GM19467 (cell line): ENCODE results near the gene AFAP1.
"Not testable (repeated sequence)": the region's sequence is repeated elsewhere in the genome, so short reads cannot be mapped to it uniquely, and the experiment has no call there.

Source experiments
- ATAC-seq: cut with Tn5 transposase; IDR thresholded peaks from one replicate; pipeline ENCODE4 v1.9.1; 2021; ENCODE audit warnings: mild to moderate bottlenecking, moderate library complexity; ENCODE audit not compliant: unreplicated experiment

Gene AFAP1

GRCh38 chr4:7947927-7948326, 8.3 kb upstream of the AFAP1 start:
- no peak for ATAC-seq

GRCh38 chr4:7945709-7946380, 6.2 kb upstream of the AFAP1 start:
- no peak for ATAC-seq

- ATAC-seq, result no peak
Observed at GRCh38 chr4:7944599-7945220, 5.0 kb upstream of the AFAP1 start.

DNA sequence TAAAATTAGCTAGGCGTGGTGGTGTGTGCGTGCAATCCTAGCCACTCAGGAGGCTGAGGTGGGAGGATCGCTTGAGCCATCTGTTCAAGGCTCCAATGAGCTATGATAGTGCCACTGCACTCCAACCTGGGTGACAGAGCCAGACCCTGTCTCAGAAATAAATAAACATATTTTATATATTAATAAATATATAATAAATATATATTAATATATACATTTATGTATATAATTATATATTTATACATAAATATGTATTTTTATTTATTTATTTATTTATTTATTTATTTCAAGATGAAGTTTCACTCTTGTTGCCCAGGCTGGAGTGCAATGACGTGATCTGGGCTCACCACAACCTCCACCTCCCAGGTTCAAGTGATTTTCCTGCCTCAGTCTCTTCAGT, 4.0 kb upstream of the AFAP1 start:
- ATAC-seq, result not testable (repeated sequence)

DNA sequence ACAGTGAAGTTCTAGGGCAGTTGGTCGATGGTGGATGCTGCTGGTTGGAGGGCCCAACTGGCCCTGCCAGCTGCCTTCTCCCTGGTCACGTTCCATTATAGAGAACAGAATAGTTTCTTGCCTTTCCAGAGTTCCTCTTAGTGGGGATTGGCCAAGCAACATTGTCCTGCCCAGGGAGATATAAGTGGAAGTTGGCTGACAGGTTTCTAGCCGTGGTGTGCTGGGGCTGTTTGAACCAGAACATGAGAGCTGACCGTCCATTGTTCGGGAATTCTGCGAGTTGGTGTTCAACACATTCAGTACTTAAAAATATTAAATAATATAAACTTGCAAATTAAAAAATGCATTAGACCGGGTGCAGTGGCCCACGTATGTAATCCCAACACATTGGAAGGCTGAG, 3.5 kb upstream of the AFAP1 start:
- ATAC-seq, result no peak

- no peak for ATAC-seq
Observed at GRCh38 chr4:7941965-7942496, 2.4 kb upstream of the AFAP1 start.

- no peak for ATAC-seq
Observed at GRCh38 chr4:7941111-7941964, 1.7 kb upstream of the AFAP1 start.

- no peak for ATAC-seq
Observed at GRCh38 chr4:7938609-7939376, 868 bp downstream of the AFAP1 start.

DNA sequence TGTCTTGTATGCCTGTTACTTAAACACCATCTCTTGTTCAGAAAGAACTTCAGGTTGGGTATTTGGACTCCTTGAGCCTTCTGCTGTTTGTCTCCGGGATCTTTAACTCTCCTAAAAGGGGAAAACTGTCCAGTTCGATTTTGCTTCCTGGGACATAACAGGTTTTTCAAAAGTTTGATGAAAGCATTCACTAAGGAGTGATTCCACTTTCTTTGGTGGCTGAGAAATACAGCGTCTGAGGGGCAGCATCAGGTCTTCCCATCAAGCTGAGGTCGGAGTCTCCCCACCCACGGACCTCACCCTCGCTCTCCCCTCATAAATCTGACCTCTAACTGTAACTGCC, 1.4 kb downstream of the AFAP1 start:
- ATAC-seq, result no peak

DNA sequence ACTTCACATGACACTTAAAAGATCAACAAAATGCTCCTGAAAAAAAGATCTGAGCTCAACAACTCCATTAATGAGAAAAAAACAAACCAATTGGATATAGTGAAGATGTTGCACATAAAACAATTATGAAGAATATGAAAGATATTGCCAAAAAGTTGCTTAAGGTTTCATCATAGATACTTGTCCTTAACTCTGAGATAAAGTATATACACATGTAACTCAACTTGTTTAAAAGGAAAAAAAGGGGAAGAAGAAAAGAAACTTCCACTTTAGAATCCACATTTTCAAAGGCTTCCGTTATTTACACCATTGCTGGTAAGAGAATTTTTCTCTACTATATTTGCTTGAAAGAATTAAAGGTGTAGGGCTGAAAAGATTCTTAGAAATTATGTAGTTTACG, 2.7 kb downstream of the AFAP1 start:
- no peak for ATAC-seq

DNA sequence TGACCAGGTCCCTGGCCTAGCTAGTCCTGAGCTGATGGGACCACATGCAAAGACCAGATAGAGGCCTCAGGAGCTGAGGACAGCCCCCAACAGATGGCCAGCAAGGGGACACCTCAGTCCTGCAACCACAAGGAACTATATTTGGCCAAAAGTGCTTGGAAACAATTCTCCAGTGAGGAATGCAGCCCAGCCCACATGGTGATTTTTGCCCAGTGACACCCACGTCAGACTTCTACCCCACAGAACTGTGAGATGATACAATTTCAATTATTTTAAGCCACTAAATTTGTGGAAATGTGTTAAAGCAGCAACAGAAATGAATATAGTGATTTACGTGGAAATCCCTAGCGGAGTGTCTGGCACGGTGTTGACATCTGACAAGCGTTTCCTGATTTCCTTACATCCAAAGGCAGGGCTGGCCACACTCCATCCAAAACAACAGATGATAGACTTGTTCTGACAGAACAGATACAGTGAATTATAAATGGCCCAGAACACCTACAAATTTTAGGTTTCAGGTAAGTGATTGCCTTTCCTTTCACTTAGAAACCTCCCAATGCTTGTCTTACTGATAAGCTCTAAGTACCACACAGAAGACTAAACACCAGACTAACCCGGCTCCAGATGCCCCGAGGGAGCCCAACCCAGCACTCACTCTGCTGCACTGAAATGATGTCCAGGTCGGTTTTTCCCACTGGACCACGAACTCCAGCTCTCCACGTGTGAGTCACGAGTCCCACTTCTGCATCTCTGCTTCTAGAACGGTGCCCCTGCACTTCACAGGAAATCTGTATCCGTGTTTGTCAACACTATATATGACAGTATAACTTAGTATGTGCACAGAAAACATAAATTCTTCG, 5.8 kb downstream of the AFAP1 start:
- ATAC-seq, result no peak

DNA sequence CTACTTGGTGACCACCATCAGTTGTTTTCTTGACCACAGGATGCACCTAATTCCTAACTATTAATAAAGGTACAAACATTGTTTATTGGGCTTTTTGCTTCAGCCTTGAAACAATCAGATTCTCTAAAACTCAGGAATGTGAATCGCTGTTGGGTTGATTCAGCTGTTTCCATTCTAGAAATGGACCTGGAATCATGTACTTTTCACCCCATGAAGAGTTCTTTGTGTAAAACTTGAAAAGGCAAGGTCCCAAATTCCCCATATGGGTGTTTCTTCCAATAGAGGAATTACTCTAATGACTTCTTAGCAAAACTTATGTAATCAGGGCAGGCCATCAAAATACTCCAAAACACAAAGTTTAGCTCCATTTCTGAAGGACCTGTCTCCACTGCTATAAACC, 7.4 kb downstream of the AFAP1 start:
- ATAC-seq, result no peak

GRCh38 chr4:7929118-7929951, 10.3 kb downstream of the AFAP1 start:
- no peak for ATAC-seq

DNA sequence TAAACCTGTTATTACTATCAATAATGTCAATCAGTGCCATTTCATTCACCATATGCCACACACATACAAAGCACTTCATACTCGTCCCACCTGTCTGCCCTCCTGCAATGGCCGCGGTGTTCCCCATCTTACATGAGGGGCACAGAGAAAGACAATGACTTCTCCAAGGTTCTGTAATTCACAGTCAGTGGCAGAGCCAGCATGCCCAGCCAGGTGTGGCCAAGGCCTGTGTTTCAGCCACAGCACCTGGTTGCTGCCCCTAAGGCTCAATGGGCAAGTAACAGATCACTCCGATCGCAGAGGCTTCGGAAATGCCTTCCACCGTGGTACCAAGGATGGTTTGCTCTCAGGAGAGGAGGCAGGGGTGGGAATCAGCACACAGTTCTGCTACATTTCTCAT, 10.9 kb downstream of the AFAP1 start:
- no peak for ATAC-seq

DNA sequence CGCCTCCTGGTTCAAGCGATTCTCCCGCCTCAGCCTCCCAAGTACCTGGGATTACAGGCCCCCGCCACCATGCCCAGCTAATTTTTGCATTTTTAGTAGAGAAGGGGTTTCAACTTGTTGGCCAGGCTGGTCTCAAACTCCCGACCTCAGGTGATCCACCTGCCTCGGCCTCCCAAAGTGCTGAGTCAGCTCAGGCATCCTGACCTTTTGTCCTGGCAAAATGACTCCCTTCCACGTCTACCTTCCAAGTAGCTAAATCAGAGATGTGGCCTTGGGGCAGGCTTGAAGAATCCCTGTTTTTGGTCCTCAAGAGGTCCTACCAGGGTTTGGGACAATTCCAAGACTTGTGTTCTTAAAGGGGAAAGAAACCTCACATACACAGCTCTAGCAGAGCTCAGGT, 12.8 kb downstream of the AFAP1 start:
- ATAC-seq, result no peak

DNA sequence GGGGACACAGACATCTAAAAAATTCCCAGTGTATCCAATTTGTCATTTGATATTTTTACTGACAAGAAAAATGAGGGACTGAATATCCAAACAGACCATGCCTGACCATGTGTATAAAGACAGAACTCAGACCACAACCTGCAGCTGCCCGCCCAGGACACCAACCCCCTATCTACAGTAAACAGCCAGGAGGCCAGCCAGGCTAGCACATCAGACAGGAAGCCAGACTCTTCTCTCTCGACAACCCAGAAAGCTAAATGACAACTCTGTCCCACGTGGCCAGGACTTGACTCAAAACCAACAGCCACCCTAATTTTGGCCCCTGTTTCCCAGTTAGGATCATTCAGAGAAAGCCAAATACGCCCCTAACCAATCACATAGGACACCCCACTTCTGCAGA, 15.1 kb downstream of the AFAP1 start:
- ATAC-seq, result no peak

- no peak for ATAC-seq
Observed at GRCh38 chr4:7924163-7924562, 15.5 kb downstream of the AFAP1 start.

DNA sequence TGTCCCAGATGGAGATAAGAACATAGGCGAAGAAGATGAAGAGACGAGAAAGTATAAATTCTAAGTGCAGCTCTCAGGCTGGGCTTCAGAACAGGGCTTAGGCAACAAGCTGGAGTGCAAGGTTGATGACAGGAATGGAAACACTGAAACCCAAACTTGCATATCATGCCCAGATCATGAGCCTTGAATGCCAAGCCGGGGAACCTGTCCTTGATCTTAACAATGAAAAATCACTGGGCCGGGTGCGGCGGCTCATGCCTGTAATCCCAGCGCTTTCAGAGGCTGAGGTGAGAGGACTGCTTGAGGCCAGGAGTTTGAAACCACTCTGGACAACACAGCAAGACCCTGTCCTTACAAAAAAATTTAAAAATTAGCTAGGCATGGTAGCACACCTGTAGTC, 17.2 kb downstream of the AFAP1 start:
- ATAC-seq, result no peak

DNA sequence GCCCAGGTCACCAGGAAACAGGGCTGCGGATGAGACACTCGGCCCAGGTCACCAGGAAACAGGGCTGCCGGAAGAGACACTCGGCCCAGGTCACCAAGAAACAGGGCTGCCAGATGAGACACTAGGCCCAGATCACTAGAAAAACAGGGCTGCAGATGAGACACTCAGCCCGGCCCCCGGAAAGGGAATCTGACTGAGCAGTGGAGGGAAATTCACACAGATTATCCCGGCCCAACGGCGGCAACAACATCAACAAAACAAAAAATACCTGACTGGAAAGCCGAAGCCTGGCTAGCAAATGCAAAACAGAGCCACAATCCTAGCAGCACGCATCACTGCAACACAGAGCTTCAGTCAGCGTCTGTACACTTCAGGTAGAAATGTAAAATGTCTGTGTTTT, 20.7 kb downstream of the AFAP1 start:
- ATAC-seq, result no peak
